ENCODE measurements around the gene RABGGTB.
"Not testable (repeated sequence)": the region's sequence is repeated elsewhere in the genome, so short reads cannot be mapped to it uniquely, and the experiment has no call there.

DNA sequence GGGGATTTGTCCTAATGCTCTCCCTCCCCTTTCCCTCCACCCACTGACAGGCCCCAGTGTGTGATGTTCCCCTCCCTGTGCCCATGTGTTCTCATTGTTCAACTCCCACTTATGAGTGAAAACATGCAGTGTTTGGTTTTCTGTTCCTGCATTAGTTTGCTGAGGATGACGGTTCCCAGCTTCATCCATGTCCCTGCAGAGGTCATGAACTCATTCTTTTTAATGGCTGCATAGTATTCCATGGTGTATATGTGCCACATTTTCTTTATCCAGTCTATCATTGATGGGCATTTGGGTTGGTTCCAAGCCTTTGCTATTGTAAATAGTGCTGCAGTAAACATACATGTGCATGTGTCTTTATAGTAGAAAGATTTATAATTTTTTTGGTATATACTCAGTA, 37.5 kb downstream of the RABGGTB start:
- TF ChIP-seq POLR2A (IDR thresholded peaks at IDR 0.05; ENCODE audit: extremely low read depth, insufficient read length); MYC (IDR thresholded peaks at IDR 0.05; ENCODE audit: low read depth, low read length): not testable (repeated sequence)
- TF ChIP-seq, protein P1, sequence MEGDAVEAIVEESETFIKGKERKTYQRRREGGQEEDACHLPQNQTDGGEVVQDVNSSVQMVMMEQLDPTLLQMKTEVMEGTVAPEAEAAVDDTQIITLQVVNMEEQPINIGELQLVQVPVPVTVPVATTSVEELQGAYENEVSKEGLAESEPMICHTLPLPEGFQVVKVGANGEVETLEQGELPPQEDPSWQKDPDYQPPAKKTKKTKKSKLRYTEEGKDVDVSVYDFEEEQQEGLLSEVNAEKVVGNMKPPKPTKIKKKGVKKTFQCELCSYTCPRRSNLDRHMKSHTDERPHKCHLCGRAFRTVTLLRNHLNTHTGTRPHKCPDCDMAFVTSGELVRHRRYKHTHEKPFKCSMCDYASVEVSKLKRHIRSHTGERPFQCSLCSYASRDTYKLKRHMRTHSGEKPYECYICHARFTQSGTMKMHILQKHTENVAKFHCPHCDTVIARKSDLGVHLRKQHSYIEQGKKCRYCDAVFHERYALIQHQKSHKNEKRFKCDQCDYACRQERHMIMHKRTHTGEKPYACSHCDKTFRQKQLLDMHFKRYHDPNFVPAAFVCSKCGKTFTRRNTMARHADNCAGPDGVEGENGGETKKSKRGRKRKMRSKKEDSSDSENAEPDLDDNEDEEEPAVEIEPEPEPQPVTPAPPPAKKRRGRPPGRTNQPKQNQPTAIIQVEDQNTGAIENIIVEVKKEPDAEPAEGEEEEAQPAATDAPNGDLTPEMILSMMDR (IDR thresholded peaks at IDR 0.05; ENCODE audit: low read depth, low read length) = not testable (repeated sequence)

Data from NB4 (cell line).